Common myeloid progenitor, CD34-positive (primary cell): ENCODE measurements around the gene SMIM41.

ENCODE experiments used
- CTCF ChIA-PET: fragments of 350-600 bp; sonication (Branson Sonifier 250); formaldehyde crosslinking; loops from one replicate; lab custom pipeline; 2021; ENCODE audit warnings: antibody characterized with exemption; lab: Charles Lee
- POLR2A ChIA-PET: fragments of 350-600 bp; sonication (Branson Sonifier 250); formaldehyde crosslinking; loops from one replicate; lab custom pipeline; 2021; ENCODE audit warnings: antibody characterized with exemption; lab: Charles Lee
- DNase-seq, 3 donors: peaks; one replicate each; pipeline versions ENCODE4 v3.0.0 to v3.0.0-alpha.2; 2013
- H3K27ac ChIP-seq, 2 experiments: 1 replicate in 1 of 2; 2 replicates in 1 of 2; pipeline ENCODE4 v1.7.0; 2013; ENCODE audit warnings: inconsistent platforms in 2 of 2, low read length in 2 of 2, mild to moderate bottlenecking in 2 of 2, low read depth in 1 of 2, moderate library complexity in 1 of 2; ENCODE audit not compliant: severe bottlenecking in 2 of 2, insufficient read depth in 1 of 2, poor library complexity in 1 of 2
- H3K27me3 ChIP-seq, 5 experiments: replicated peaks in 2 of 5; 1 replicate in 3 of 5; 2 replicates in 2 of 5; pipeline versions ENCODE4 v1.6.1 to v1.7.0; 2013; ENCODE audit warnings: low read length in 4 of 5, mild to moderate bottlenecking in 2 of 5, moderate library complexity in 2 of 5, inconsistent platforms in 1 of 5; ENCODE audit not compliant: insufficient read depth in 5 of 5, control insufficient read depth in 4 of 5
- H3K36me3 ChIP-seq, 4 experiments: 1 replicate in 2 of 4; 2 replicates in 2 of 4; pipeline versions ENCODE4 v1.6.1 to v1.7.0; 2013; ENCODE audit warnings: low read length in 3 of 4, control low read depth in 1 of 4, mild to moderate bottlenecking in 1 of 4; ENCODE audit not compliant: control insufficient read depth in 4 of 4, insufficient read depth in 4 of 4
- H3K4me1 ChIP-seq, 4 experiments: 1 replicate in 3 of 4; 2 replicates in 1 of 4; pipeline versions ENCODE4 v1.6.1 to v1.7.1; 2013; ENCODE audit warnings: low read length in 3 of 4, mild to moderate bottlenecking in 3 of 4, control low read depth in 1 of 4, inconsistent platforms in 1 of 4, moderate library complexity in 1 of 4; ENCODE audit not compliant: control insufficient read depth in 4 of 4, insufficient read depth in 4 of 4; ENCODE audit errors: control extremely low read depth in 1 of 4
- H3K4me3 ChIP-seq, 7 experiments: 1 replicate in 4 of 7; 2 replicates in 3 of 7; pipeline versions ENCODE4 v1.5.1 to v1.7.0; 2013; ENCODE audit warnings: mild to moderate bottlenecking in 7 of 7, low read length in 6 of 7, moderate library complexity in 6 of 7, inconsistent platforms in 2 of 7, low read depth in 2 of 7, control low read depth in 1 of 7; ENCODE audit not compliant: insufficient read depth in 4 of 7, control insufficient read depth in 1 of 7; ENCODE audit errors: extremely low read depth in 1 of 7
- H3K9me3 ChIP-seq, 5 experiments: 1 replicate in 4 of 5; 2 replicates in 1 of 5; pipeline versions ENCODE4 v1.6.1 to v1.7.1; 2013; ENCODE audit warnings: low read length in 4 of 5, mild to moderate bottlenecking in 2 of 5, inconsistent platforms in 1 of 5, low read depth in 1 of 5, moderate library complexity in 1 of 5; ENCODE audit not compliant: control insufficient read depth in 4 of 5, insufficient read depth in 2 of 5; ENCODE audit errors: control extremely low read depth in 1 of 5
- WGBS: methylation state at CpG from one replicate; pipeline ENCODE4 v1.1.5; 2013; ENCODE audit not compliant: insufficient coverage; 5-methylcytosine and 5-hydroxymethylcytosine counted together

SMIM41 gene

GRCh38 chr12:52132754-52133161 is 53.3 kb downstream of the SMIM41 start:
- 90% methylated on average over 3 of the region's 3 CpGs for WGBS
- H3K27me3 ChIP-seq: peaks cover 0 to 8% (median 2%) of the 10 kb centered on the region in 5 experiments
- ChIA-PET POLR2A (no interaction called here), CTCF (interaction anchor here (0.7 kb wide), 1 partner anchor 11 kb away, joined by 3 read pairs; no protein-coding TSS in a partner anchor)
- DNase-seq: no peak
- peaks cover 0 to 6% (median 1%) of the 10 kb centered on the region in 4 experiments for H3K4me1 ChIP-seq
- H3K27ac ChIP-seq: no peak overlapping the region
- H3K4me3 ChIP-seq: no peak overlapping the region
- H3K9me3 ChIP-seq: no peaks in the 10 kb centered on the region
- no peaks in the 10 kb centered on the region for H3K36me3 ChIP-seq

GRCh38 chr12:52137746-52138145 is 58.2 kb downstream of the SMIM41 start:
- Histone ChIP-seq H3K4me1 (peaks cover 0 to 4% (median 0%) of the 10 kb centered on the region in 4 experiments), H3K36me3 (no peaks in the 10 kb centered on the region), H3K9me3 (no peaks in the 10 kb centered on the region), H3K27ac (no peak overlapping the region), H3K27me3 (peaks cover 0 to 10% (median 2%) of the 10 kb centered on the region in 5 experiments), H3K4me3 (no peak overlapping the region)
- DNase-seq: no peak
- 100% methylated on average over 4 of the region's 5 CpGs for WGBS
- CTCF ChIA-PET: interaction anchor here (1.3 to 1.6 kb wide), 6 partner anchors 11 to 21 kb away, joined by 3 to 8 read pairs (median 4); no protein-coding TSS in a partner anchor
- POLR2A ChIA-PET: no interaction called here

- H3K36me3 ChIP-seq: no peaks in the 10 kb centered on the region
- POLR2A ChIA-PET: interaction anchor here (0.5 kb wide), 1 partner anchor 751 kb away, joined by 5 read pairs; no protein-coding TSS in a partner anchor
These were observed 59.6 kb downstream of the SMIM41 start for GRCh38 chr12:52139147-52139546.

GRCh38 chr12:52139579-52140062 is 60.1 kb downstream of the SMIM41 start:
- Histone ChIP-seq H3K27ac (no peak overlapping the region), H3K36me3 (no peaks in the 10 kb centered on the region), H3K9me3 (no peaks in the 10 kb centered on the region), H3K27me3 (peaks cover 0 to 7% (median 0%) of the 10 kb centered on the region in 5 experiments), H3K4me3 (no peak overlapping the region), H3K4me1 (peaks cover 0 to 4% (median 0%) of the 10 kb centered on the region in 4 experiments)
- no peak for DNase-seq
- WGBS: 18% methylated on average over 4 of the region's 5 CpGs
- CTCF ChIA-PET: interaction anchor here (1.1 to 1.4 kb wide), 5 partner anchors 11 to 146 kb away, joined by 3 to 7 read pairs (median 3); no protein-coding TSS in a partner anchor
- POLR2A ChIA-PET: no interaction called here

More at GRCh38 chr12:52139147-52139546, 59.6 kb downstream of the SMIM41 start:
- Histone ChIP-seq H3K4me3 (no peak overlapping the region), H3K9me3 (no peaks in the 10 kb centered on the region), H3K27ac (no peak overlapping the region), H3K27me3 (peaks cover 0 to 7% (median 0%) of the 10 kb centered on the region in 5 experiments), H3K4me1 (peaks cover 0 to 4% (median 0%) of the 10 kb centered on the region in 4 experiments)
- DNase-seq: no peak
- CTCF ChIA-PET: interaction anchor here (0.7 to 1.6 kb wide), 7 partner anchors 10 to 146 kb away, joined by 3 to 7 read pairs (median 3); no protein-coding TSS in a partner anchor
- 89% methylated on average over 10 of the region's 13 CpGs for WGBS

DNA sequence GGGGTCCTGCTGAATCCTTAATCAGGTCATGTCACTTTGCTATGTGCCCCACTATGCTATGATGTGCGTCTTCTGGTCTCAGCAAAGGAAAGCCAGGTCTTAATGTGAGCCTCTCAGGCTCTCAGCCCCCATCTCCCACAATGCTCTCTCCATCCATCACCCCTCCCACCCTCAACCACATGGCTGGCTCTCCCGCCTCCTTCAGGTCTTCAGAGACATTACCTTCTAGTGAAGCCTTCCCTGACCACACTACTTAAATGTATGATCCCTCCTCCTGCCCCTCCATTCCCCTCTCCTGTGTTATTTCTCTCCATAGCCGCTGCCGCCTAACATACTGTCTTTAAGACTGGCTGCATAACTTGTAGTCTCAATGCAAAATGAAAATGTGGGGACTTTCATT is 61.8 kb downstream of the SMIM41 start:
- peaks cover 0 to 7% (median 0%) of the 10 kb centered on the region in 5 experiments for H3K27me3 ChIP-seq
- H3K9me3 ChIP-seq: no peaks in the 10 kb centered on the region
- WGBS: 100% methylated on average over 2 of the region's 4 CpGs
- H3K27ac ChIP-seq: no peak overlapping the region
- no peak for DNase-seq
- no peak overlapping the region for H3K4me3 ChIP-seq
- H3K36me3 ChIP-seq: no peaks in the 10 kb centered on the region
- peaks cover 0 to 4% (median 0%) of the 10 kb centered on the region in 4 experiments for H3K4me1 ChIP-seq
- ChIA-PET POLR2A (no interaction called here), CTCF (interaction anchor here (1.4 kb wide), 1 partner anchor 13 kb away, joined by 3 read pairs; no protein-coding TSS in a partner anchor)

DNA sequence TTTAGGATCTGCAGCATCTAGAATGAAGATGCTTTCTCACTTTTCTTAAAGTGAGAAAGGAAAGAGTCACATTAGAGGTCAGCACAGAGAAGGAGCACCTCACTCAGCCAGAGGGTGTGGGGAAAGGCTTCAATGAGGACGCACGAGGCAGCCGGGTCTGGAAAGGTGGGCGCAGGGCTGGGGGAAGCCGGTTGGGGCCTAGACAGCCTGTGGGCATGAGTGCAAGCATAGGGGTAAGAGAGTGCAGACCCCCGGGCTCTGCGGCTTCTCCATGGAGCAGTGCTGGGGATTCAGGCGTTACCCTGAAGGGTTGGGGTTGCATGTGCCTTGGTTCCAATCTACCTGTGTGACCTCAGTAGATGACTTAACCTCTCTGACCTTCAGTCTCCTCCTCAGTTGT is 62.4 kb downstream of the SMIM41 start:
- H3K4me1 ChIP-seq: peaks cover 0 to 4% (median 0%) of the 10 kb centered on the region in 4 experiments
- POLR2A ChIA-PET: no interaction called here
- CTCF ChIA-PET: interaction anchor here (1.3 kb wide), 1 partner anchor 19 kb away, joined by 3 read pairs; no protein-coding TSS in a partner anchor
- 91% methylated on average over 7 of the region's 8 CpGs for WGBS
- H3K9me3 ChIP-seq: no peaks in the 10 kb centered on the region
- H3K27ac ChIP-seq: no peak overlapping the region
- no peak for DNase-seq
- no peaks in the 10 kb centered on the region for H3K36me3 ChIP-seq
- peaks cover 0 to 7% (median 0%) of the 10 kb centered on the region in 5 experiments for H3K27me3 ChIP-seq
- no peak overlapping the region for H3K4me3 ChIP-seq

DNA sequence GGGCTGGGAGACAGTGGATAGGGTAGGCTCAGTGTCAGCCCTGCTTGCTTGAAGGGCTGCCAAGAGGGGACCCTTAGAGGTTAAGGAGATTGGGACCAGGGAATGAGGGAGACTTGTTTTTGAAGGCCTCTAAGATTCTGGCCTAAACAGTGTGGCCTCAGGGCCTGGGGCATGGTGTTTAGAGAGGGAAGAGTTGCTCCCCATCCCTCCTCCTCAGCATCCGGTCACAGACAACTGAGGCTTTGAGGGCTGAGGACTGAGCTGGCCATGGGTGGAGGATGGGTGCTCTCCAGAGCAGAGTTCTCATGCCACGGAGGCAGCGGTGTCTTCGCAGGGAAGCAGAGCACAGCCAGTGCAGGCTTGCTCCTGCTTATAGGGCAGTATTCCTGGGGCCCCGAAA is 62.9 kb downstream of the SMIM41 start:
- peaks cover 0 to 4% (median 0%) of the 10 kb centered on the region in 4 experiments for H3K4me1 ChIP-seq
- no peaks in the 10 kb centered on the region for H3K36me3 ChIP-seq
- H3K27ac ChIP-seq: no peak overlapping the region
- POLR2A ChIA-PET: no interaction called here
- H3K4me3 ChIP-seq: no peak overlapping the region
- CTCF ChIA-PET: interaction anchor here (1.3 to 3.4 kb wide), 3 partner anchors 12 to 20 kb away, joined by 3 to 13 read pairs (median 5); no protein-coding TSS in a partner anchor
- H3K27me3 ChIP-seq: peaks cover 0 to 6% (median 0%) of the 10 kb centered on the region in 5 experiments
- H3K9me3 ChIP-seq: no peaks in the 10 kb centered on the region
- 96% methylated on average over 5 of the region's 5 CpGs for WGBS
- DNase-seq: no peak
